Left ventricle myocardium inferior (tissue), 1 donor: Measurements from ENCODE around the gene TSPAN1. TPM values are rescaled to one million over a fixed set of nuclear protein-coding genes. Genes with fewer than 3 reads are reported as not detected.

Source experiments
- DNase-seq: peaks from one replicate; pipeline ENCODE4 v3.0.0-alpha.2; 2020
- H3K27ac ChIP-seq: fragments of 200-600 bp; replicated peaks from 2 replicates; pipeline ENCODE4 v1.8.0; 2021
- H3K27me3 ChIP-seq: fragments of 200-600 bp; 2 replicates; pipeline ENCODE4 v1.8.0; 2021; ENCODE audit warnings: low read depth
- H3K36me3 ChIP-seq: fragments of 200-600 bp; 2 replicates; pipeline ENCODE4 v1.8.0; 2021
- H3K4me1 ChIP-seq: fragments of 200-600 bp; 2 replicates; pipeline ENCODE4 v1.8.0; 2021
- H3K4me3 ChIP-seq: fragments of 200-600 bp; 2 replicates; pipeline ENCODE4 v1.8.0; 2021; ENCODE audit warnings: mild to moderate bottlenecking, moderate library complexity
- H3K9me3 ChIP-seq: fragments of 200-600 bp; replicated peaks from 2 replicates; pipeline ENCODE4 v1.8.0; 2021
- CTCF ChIP-seq: fragments of 200-600 bp; IDR thresholded peaks from 2 replicates; pipeline ENCODE4 v1.8.0; 2021; ENCODE audit warnings: antibody characterized with exemption, mild to moderate bottlenecking, borderline replicate concordance
- intact Hi-C: fragments of 100-400 bp; cut with micrococcal nuclease; formaldehyde crosslinking; loops from one replicate; pipeline ENCODE4 v1.11.0; 2022
- total RNA-seq: library from RNA; stranded (reverse); fragmentation: NEBNext Ultra II Directional; extraction: Animal tissue kit (Norgen Biotek cat#: 25700); gene quantifications from one replicate; pipeline ENCODE4 v1.2.1, GENCODE V29; 2021
- donor health status: DM: no; HTN: yes; CAD: no; lungs with severe emphysema.

TSPAN1 gene
- total RNA-seq, 1 donor from 2014 or later: 1.4 TPM

- Histone ChIP-seq H3K27me3 (no peaks in the 10 kb centered on the region), H3K27ac (no peak overlapping the region), H3K36me3 (no peaks in the 10 kb centered on the region), H3K4me3 (no peak overlapping the region), H3K9me3 (no peaks in the 10 kb centered on the region), H3K4me1 (no peaks in the 10 kb centered on the region)
- no peak for DNase-seq
- no peak for TF ChIP-seq CTCF
- intact Hi-C loops: no loop called here
These were observed 15.4 kb upstream of the TSPAN1 start for GRCh38 chr1:46159516-46159915.

- no peaks in the 10 kb centered on the region for H3K36me3 ChIP-seq
- H3K27me3 ChIP-seq: no peaks in the 10 kb centered on the region
- no peak for TF ChIP-seq CTCF
- intact Hi-C loops: no loop called here
- H3K4me1 ChIP-seq: no peaks in the 10 kb centered on the region
- no peak overlapping the region for H3K4me3 ChIP-seq
- no peaks in the 10 kb centered on the region for H3K9me3 ChIP-seq
- H3K27ac ChIP-seq: no peak overlapping the region
- DNase-seq: no peak
These were observed 14.7 kb upstream of the TSPAN1 start for GRCh38 chr1:46160212-46160611.

GRCh38 chr1:46166521-46167462 lies 8.1 kb upstream of the TSPAN1 start:
- no peaks in the 10 kb centered on the region for H3K9me3 ChIP-seq
- H3K36me3 ChIP-seq: no peaks in the 10 kb centered on the region
- H3K27me3 ChIP-seq: peaks cover 10% of the 10 kb centered on the region
- peak overlapping the region; percentile 66 for H3K4me3 ChIP-seq
- H3K4me1 ChIP-seq: peaks cover 55% of the 10 kb centered on the region
- peak overlapping the region; percentile 93 for H3K27ac ChIP-seq
- no peak for TF ChIP-seq CTCF
- DNase-seq: peak; percentile 68
- intact Hi-C loops: no loop called here

- no peak for DNase-seq
- TF ChIP-seq CTCF: no peak
- Histone ChIP-seq H3K27me3 (peaks cover 10% of the 10 kb centered on the region), H3K36me3 (no peaks in the 10 kb centered on the region), H3K4me3 (no peak overlapping the region), H3K9me3 (no peaks in the 10 kb centered on the region), H3K4me1 (peaks cover 72% of the 10 kb centered on the region), H3K27ac (peak overlapping the region; percentile 93)
- intact Hi-C loops: no loop called here
These were observed 6.4 kb upstream of the TSPAN1 start for GRCh38 chr1:46168477-46168876.

- intact Hi-C loops: loop anchor here (5.0 kb wide), 1 partner anchor 38 kb away; the partner anchor contains the start of gene PIK3R3
These were observed 5.0 kb upstream of the TSPAN1 start for GRCh38 chr1:46169811-46170454.

More at GRCh38 chr1:46169811-46170454, 5.0 kb upstream of the TSPAN1 start:
- no peaks in the 10 kb centered on the region for H3K36me3 ChIP-seq
- H3K4me3 ChIP-seq: no peak overlapping the region
- no peak for TF ChIP-seq CTCF
- DNase-seq: no peak
- peaks cover 86% of the 10 kb centered on the region for H3K4me1 ChIP-seq
- no peaks in the 10 kb centered on the region for H3K9me3 ChIP-seq
- peaks cover 10% of the 10 kb centered on the region for H3K27me3 ChIP-seq
- peak overlapping the region; percentile 80 for H3K27ac ChIP-seq
